NK-92 treated with Interleukin-12 subunit alpha and Interleukin-12 subunit beta, amount 100 ng/mL, for 24 hours (cell line): ENCODE results near the gene NTS.

Experiments
- DNase-seq: peaks from one replicate; lab custom pipeline; 2025; lab: John Stamatoyannopoulos, UW

NTS gene

GRCh38 chr12:85923767-85924331 lies 49.8 kb downstream of the NTS start:
- DNase-seq, result no peak

DNA sequence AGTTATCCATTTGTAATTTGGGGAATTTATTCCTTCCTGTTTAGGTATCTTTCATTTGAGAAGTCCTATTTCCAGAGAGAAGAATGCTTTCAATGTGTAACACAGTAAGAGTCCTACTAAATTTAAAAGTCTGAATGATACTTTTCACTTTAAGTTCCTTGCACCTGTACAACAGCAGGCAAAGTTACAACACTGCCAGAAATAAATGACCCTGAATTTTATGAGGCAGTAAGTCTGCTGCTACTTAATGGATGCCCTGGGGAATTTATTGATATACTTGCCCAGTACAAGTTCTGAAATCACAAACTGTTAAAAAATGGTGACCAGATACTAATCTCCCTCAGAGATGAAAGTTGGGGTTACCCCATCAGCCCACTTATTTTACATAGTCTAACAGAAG lies 53.1 kb downstream of the NTS start:
- DNase-seq, result no peak
